Osteoblast (primary cell): ENCODE measurements around the gene NOTUM. TPM values are rescaled to one million over a fixed set of nuclear protein-coding genes. Genes with fewer than 3 reads are reported as not detected.

Experiments used
- DNase-seq: peaks from one replicate; pipeline ENCODE4 v3.0.0; 2011; ENCODE audit warnings: low spot score, mixed read lengths; ENCODE audit not compliant: insufficient read length; ENCODE audit errors: missing footprints
- H2AFZ ChIP-seq: 2 replicates; pipeline ENCODE4 v1.6.0; 2011; ENCODE audit warnings: mild to moderate bottlenecking, low read length
- H3K27ac ChIP-seq: 2 replicates; pipeline ENCODE4 v1.5.1; 2011; ENCODE audit warnings: mild to moderate bottlenecking, low read depth, low read length, moderate library complexity
- H3K27me3 ChIP-seq: 2 replicates; pipeline ENCODE4 v1.6.0; 2012; ENCODE audit warnings: mild to moderate bottlenecking, control low read depth, inconsistent platforms, low read length, moderate library complexity; ENCODE audit not compliant: insufficient read depth
- H3K36me3 ChIP-seq: 2 replicates; pipeline ENCODE4 v1.5.1; 2011; ENCODE audit warnings: mild to moderate bottlenecking, low read length, control low read depth, moderate library complexity; ENCODE audit not compliant: insufficient read depth
- H3K4me1 ChIP-seq: 2 replicates; pipeline ENCODE4 v1.5.1; 2011; ENCODE audit warnings: mild to moderate bottlenecking, low read length, control low read depth, moderate library complexity; ENCODE audit not compliant: insufficient read depth
- H3K4me2 ChIP-seq: 2 replicates; pipeline ENCODE4 v1.6.0; 2011; ENCODE audit warnings: mild to moderate bottlenecking, low read length; ENCODE audit not compliant: insufficient read depth
- H3K4me3 ChIP-seq: fragments of 200-600 bp; sonication (generic); 3 replicates; pipeline ENCODE4 v1.5.1; 2012; ENCODE audit warnings: mild to moderate bottlenecking, low read length, inconsistent platforms; ENCODE audit not compliant: insufficient read depth
- H3K79me2 ChIP-seq: 2 replicates; pipeline ENCODE4 v1.6.0; 2012; ENCODE audit warnings: mild to moderate bottlenecking, low read length, control low read depth, inconsistent platforms; ENCODE audit not compliant: insufficient read depth
- H3K9me3 ChIP-seq: 2 replicates; pipeline ENCODE4 v1.5.1; 2011; ENCODE audit warnings: low read depth, low read length, control low read depth
- H4K20me1 ChIP-seq: 2 replicates; pipeline ENCODE4 v1.6.0; 2012; ENCODE audit warnings: mild to moderate bottlenecking, low read length, control low read depth; ENCODE audit not compliant: insufficient read depth
- CTCF ChIP-seq: IDR thresholded peaks from 2 replicates; pipeline ENCODE4 v1.5.1; 2011; ENCODE audit warnings: mild to moderate bottlenecking, low read depth, low read length, moderate library complexity; ENCODE audit errors: extremely low read depth
- total RNA-seq: library from RNA; depleted of rRNA; stranded (reverse); fragments of >200 nt; gene quantifications from 2 replicates; pipeline ENCODE4 v1.2.3, GENCODE V29; 2012

NOTUM gene
- total RNA-seq, 1 donor, result 0.72 TPM

GRCh38 chr17:81908793-81909192 lies 52.2 kb downstream of the NOTUM start:
- Histone ChIP-seq H3K9me3 (no peaks in the 10 kb centered on the region), H4K20me1 (peaks cover 16% of the 10 kb centered on the region), H3K27me3 (no peaks in the 10 kb centered on the region), H3K36me3 (peaks cover 23% of the 10 kb centered on the region), H3K4me2 (no peak overlapping the region), H3K4me1 (peaks cover 5% of the 10 kb centered on the region), H3K27ac (no peak overlapping the region), H3K4me3 (no peak overlapping the region), H2AFZ (no peak overlapping the region), H3K79me2 (peaks cover 12% of the 10 kb centered on the region)
- TF ChIP-seq CTCF, result no peak
- DNase-seq, result no peak

GRCh38 chr17:81907219-81908145 lies 53.5 kb downstream of the NOTUM start:
- peak; percentile 13 for TF ChIP-seq CTCF
- H3K36me3 ChIP-seq, result peaks cover 9% of the 10 kb centered on the region
- H3K27ac ChIP-seq, result no peak overlapping the region
- no peak overlapping the region for H3K4me2 ChIP-seq
- H3K9me3 ChIP-seq, result no peaks in the 10 kb centered on the region
- H3K79me2 ChIP-seq, result peaks cover 12% of the 10 kb centered on the region
- H4K20me1 ChIP-seq, result peaks cover 15% of the 10 kb centered on the region
- no peak overlapping the region for H2AFZ ChIP-seq
- H3K4me3 ChIP-seq, result no peak overlapping the region
- no peaks in the 10 kb centered on the region for H3K27me3 ChIP-seq
- no peak for DNase-seq
- peaks cover 5% of the 10 kb centered on the region for H3K4me1 ChIP-seq

- Histone ChIP-seq H3K4me3 (no peak overlapping the region), H3K27me3 (no peaks in the 10 kb centered on the region), H3K27ac (no peak overlapping the region), H3K79me2 (peaks cover 12% of the 10 kb centered on the region), H4K20me1 (peaks cover 10% of the 10 kb centered on the region), H3K9me3 (no peaks in the 10 kb centered on the region), H3K4me1 (peaks cover 5% of the 10 kb centered on the region), H3K4me2 (no peak overlapping the region), H2AFZ (no peak overlapping the region), H3K36me3 (peaks cover 3% of the 10 kb centered on the region)
- DNase-seq, result no peak
- no peak for TF ChIP-seq CTCF
These were observed 54.3 kb downstream of the NOTUM start for GRCh38 chr17:81906476-81907218.

- TF ChIP-seq CTCF, result no peak
- Histone ChIP-seq H3K79me2 (peaks cover 12% of the 10 kb centered on the region), H3K27ac (no peak overlapping the region), H3K4me1 (peaks cover 5% of the 10 kb centered on the region), H3K36me3 (peaks cover 3% of the 10 kb centered on the region), H3K27me3 (no peaks in the 10 kb centered on the region), H3K4me3 (no peak overlapping the region), H2AFZ (no peak overlapping the region), H4K20me1 (peaks cover 10% of the 10 kb centered on the region), H3K4me2 (no peak overlapping the region), H3K9me3 (no peaks in the 10 kb centered on the region)
- peak; percentile 85 for DNase-seq
These were observed 55.0 kb downstream of the NOTUM start for GRCh38 chr17:81905993-81906392.
